Esophagus mucosa (tissue), 1 donor: ENCODE results near the gene AXIN2. TPM values are rescaled to one million over a fixed set of nuclear protein-coding genes. Genes with fewer than 3 reads are reported as not detected.
"Not testable (repeated sequence)": the region's sequence is repeated elsewhere in the genome, so short reads cannot be mapped to it uniquely, and the experiment has no call there.

ENCODE experiments used
- ATAC-seq: fragments of 200-7000 bp; cut with Tn5 transposase; one replicate; pipeline ENCODE4 v1.9.1; 2020
- total RNA-seq: library from RNA; stranded (reverse); gene quantifications from one replicate; pipeline ENCODE4 v1.2.4, GENCODE V29; 2023
- donor health status: DM: yes; HTN: yes; CAD: no.

The AXIN2 gene
- total RNA-seq, 1 donor from 2014 or later: 3.1 TPM

DNA sequence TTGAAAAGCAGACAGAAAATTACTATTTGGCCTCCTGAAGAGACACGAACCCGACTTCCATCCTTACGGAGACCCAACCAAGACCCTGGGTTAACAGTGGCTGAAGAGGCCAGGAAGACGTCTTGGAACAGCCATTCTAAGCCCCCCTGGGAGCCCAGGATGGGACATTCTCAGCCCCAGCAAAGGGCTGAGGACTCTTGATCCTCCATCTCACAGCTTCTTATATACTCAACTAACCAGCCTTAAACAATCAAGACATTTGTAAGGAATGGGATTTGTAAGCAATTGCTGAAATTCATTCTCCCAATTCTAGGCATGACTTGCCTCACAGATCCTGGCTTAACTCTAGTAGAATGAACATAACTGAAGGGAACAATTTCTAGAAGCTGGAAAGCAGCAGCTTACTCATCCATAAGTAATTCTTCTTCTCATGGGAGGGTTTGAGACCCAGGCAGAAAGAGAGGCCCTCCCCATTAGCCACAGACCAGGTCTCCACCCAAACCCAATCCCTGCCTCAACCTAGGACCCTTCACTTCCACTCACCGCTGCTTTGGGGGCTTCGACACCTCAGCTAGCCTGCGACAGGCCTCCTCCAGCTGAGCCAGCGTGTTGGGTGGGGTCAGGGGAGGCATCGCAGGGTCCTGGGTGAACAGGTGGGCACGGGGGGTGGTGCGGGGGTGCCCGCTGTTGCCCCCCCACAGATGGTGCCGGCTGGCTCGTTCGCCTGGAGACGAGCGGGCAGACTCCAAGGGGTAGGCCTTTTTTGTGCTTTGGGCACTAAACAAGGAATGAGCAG lies 25.5 kb downstream of the AXIN2 start:
- no peak for ATAC-seq

DNA sequence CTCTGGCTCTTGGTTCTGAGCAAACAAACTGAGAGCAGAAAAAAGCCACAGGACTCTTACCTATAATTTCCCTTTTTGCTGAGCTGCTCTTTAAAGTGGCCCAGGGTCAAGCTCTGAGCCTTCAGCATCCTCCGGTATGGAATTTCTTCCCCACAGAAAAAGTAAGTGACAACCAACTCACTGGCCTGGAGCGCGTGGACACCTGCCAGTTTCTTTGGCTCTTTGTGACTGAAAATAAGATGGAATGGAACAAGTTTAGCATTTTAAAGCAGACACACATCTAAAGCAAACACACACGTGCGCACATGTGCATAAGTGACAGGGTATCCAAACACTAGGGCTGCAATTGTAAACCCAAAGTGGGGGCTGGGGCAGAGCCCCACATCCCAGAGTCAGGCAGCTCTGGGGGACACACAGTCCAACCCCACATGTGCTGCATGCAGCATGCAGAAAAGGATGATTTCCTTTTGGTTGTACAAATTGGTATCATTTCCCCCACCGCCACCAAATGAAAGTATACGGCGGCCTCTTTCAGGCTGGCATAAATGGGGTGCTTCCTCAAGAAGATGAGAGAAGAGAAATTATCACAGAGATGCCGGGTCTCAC lies 27.5 kb downstream of the AXIN2 start:
- ATAC-seq: no peak

DNA sequence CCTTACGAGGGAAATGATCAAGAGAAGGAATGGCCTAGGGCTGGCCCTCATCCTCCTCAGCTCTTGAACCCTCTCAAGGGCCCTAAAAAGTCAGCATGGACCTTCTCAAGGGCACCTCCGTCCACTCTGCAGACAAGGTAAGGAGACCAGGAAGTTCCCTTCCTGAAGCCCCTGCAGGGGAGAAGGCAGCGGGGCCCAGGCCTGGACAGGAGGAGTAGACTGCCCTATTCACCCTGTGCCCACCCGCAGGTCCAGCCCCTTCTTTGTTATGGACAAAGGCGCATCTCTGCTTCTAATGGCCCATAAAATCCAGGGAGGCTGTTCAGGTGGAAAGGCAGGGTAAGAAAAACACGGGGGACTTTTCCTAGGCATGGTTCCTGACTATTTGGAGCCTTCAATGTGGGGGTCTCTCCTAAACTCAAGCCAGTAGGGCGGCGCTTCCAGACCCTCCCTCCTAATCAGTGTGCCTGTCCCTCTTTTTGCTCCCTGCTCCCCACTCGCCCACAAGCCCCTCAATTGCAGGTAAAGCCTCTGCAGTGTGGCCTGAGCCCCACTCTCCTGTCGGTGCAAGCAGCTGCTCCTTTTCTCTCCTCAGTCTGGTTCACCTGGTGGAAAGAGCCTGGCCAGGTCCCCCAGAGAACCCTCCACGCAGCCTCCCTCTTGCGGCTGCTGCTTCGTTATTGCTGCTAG lies 28.2 kb downstream of the AXIN2 start:
- ATAC-seq: no peak

DNA sequence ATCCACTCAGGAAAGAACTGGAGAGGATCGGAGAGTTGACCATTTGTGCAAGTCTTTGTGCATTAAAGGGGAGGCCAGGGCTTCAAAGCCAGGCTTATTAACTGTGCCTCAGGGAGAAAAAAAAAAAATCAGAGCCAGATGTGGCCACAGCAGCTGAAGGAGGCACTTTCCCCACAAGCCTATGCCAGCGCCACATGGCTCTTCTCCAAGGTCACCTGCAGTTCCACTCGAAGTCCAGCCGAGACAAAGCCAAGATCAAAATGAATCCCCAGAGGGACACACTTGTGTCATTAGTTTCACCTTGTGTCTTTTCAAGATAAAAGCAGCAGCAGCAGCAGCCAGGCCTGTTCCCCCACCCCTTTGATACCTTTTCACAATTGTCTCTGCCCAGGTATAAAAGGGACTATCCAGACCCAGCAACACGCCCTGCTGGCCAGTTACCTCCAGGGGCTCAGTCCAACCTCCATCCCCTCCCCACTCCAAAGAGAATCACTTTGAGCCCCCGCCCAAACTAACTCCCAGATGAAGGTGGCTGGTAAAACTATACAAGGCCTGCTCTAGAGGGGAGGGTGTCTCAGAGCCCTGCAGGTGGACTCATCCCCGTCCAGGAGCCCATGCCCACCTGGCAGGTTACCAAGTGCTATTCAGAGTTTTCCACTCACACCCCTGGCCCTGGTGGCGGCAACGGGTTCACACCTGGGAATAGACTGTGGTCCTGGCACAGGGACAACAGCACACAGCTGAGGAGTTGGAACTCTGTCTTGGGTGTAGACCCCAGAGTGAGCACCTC lies 29.2 kb downstream of the AXIN2 start:
- no peak for ATAC-seq

DNA sequence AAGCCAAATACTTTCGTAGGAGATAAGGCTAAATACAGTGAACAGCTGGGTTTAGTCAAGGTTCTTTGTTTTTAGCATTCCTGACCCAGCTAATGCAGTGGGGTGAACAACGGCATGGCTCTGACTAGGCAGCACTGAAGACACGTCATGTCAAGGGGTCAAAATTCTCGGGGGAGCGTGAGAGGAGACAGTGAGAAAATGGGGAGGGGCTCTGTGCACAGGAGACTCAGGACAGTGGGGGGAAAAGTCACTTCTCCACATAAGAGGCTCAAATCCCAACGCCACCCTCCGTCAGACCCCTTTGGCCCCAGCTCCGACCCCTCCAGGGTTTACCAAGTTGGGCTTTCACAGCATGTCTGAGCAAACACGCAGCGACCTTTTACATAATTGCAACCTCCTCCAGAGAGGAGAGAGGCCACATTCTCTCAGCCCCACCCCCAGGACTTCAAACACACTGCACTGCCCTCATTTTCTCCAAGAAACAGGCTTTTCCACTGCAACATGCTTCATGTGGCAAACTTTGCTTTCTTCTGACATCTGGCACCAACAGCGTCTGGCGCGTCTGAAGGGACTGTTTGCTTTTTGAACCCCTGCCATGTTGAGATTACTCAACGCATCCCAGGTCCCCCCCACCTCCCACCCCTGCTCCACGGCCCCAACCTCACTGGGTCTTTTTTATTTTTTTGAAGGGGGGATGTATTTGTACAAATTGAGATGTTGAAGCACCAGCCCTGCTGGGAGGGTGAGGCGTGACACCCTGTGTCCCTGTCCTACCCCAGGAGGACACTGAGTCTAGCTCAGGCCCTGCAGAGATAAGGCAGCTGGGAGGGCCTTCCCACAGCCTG lies 30.0 kb downstream of the AXIN2 start:
- ATAC-seq: peak; percentile 14

DNA sequence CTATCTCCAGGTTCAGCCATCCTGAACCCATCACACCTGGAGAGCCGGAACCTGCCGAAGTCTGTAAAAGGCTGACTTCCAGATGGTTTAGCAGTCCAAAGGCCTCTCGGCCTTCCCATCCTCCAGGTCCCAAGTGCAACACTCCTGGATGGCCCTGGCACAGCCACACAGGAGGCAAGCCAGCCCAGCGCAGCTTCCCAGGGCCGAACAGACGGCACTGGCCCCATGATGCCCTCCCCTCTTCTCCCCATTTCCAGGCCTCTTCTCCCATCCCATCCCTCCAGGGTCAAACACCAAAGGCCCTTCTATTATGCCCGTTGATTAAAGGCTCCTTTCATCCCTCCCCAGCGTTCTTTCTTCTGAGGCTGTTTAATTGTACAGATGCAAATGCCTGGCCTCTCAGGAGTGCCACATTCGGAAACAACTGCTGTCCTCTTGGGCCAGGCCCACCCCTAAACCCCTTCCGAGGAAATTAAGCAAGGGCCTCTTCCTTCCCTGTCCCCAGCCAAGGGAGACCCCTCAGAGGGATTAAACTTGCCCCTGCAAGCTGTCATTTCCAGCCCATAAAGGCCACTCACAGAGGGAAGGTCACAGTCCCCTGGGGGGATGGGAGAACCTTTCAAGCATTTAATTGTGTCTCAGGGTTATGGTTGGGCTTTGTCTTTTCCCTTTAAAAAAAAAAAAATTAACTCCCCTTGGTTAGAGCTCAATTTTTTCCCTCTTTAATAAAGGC lies 30.8 kb downstream of the AXIN2 start:
- ATAC-seq: no peak

DNA sequence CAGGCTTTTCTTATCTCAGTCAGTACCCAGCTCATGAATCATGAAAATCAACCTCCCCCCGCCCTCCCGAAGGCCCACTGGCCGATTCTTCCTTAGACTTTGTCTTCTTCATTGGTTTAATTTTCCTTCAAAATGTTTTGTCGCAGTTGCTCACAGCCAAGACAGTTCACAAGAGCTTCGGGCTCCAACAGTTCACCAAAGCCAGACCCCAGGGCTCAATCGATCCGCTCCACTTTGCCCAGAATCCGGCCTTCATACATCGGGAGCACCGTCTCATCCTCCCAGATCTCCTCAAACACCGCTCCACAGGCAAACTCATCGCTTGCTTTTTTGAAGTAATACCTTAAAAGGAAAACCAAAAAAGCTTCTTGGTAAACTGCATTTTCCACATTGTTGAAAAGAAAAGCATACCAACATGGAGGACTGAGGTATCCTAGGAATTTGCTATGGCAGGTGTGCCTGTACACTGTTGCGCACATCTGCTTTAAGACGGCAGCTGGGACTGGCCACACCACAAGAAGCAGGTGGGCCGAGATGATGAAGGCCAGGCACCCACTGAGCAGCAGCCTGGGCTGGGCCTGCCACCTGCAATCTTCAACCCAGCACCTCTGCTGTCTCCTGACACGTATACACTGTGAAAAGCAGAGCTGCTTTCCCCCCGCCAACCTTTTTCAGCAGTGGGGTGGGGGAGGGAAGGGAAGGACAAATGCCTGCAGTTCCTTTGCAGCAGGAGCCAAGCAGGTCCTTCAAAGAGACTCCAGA lies 31.5 kb downstream of the AXIN2 start:
- peak; percentile 16 for ATAC-seq

DNA sequence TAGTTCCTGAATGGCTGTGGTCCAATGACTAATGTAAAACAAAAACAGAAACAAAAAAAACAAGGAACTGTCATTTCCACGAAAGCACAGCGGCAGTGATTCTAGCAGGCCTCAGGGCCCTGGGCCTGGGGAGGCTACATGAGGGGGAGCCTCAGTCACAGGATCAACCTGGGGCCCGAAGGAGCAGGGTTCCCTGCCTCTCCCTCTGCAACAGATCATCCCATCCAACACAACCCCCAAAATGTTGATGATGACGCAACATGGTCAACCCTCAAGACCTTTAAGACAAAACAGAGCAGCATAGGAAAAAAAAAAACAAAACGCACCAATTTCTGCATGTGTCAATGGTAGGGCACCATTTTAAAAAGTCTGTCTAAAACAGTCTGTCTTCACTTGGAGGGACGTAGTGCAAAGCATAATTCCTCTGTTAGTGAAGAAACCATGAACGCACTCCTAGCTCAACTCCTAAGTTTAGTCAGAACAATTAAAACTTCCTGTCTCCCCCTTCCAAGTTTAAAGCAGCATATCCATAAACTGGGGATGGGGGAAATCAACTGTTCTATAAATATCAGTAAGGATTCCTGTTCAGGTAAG lies 32.3 kb downstream of the AXIN2 start:
- ATAC-seq: no peak

DNA sequence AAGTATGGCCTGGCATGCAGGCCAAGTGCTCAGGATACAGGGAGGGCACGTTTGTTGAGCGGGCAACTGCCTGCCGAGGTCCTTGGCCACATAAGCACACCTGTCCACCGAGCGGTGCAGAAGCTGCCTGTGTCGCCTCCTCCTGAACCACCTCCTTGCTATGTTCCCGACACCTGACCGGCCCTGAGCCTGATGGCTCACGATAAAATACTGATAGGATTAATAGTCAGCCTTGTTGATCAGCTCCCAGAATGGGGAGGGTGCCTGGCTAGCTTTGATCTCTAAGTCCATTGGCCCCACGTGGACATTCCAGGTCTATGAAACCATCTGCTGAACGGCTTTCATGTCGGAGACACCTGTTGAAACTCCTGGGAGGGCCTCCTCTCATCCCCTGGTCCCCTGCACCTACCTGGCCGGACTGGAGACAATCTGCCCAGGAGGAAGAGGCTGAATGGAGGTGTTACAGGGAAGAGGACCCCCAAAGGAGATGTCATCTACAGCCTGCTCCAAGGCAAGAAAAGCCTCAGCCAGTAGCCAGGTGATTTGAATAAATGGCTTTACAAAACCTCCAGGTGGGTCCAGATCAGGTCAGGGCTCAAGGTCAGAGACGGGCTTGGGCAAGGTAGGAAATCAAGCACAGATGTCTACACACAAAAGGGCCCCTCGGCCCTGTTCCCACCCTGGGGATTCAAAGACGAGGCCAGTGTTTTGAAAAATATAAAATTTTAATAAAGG lies 33.4 kb downstream of the AXIN2 start:
- no peak for ATAC-seq

DNA sequence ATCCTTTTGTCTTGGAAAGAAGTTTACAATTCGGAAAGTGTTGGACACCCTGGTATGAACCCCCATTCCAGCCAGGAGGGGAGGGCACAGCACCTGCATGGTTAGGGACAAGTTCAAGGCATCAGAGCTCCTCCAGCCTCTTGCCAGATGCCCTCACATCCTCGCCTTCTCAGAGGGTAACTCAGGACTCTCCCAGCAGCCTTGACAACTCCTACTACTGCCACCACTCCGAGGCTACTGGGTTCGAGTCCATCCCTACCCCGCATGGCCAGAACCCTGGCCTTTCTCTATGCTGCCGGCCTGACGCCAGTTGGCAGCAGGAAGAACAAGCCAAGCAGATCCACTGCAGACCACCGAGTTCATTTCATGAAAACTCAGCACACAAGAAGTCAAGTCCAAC lies 34.1 kb downstream of the AXIN2 start:
- ATAC-seq: no peak

DNA sequence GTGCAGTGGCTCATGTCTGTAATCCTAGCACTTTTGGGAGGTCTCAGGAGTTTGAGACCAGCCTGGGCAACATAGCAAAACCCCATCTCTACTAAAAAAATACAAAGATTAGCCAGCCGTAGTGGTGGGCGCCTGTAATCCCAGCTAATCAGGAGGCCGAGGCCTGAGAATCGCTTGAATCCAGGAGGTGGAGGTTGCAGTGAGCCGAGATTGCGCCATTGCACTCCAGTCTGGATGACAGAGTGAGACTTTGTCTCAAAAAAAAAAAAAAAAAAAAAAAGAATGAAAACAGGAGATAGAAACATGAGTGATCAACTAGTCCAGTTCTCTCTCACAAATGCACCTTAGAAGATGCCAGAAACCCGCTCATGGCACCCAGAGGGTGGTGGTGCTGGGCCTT lies 34.6 kb downstream of the AXIN2 start:
- not testable (repeated sequence) for ATAC-seq

DNA sequence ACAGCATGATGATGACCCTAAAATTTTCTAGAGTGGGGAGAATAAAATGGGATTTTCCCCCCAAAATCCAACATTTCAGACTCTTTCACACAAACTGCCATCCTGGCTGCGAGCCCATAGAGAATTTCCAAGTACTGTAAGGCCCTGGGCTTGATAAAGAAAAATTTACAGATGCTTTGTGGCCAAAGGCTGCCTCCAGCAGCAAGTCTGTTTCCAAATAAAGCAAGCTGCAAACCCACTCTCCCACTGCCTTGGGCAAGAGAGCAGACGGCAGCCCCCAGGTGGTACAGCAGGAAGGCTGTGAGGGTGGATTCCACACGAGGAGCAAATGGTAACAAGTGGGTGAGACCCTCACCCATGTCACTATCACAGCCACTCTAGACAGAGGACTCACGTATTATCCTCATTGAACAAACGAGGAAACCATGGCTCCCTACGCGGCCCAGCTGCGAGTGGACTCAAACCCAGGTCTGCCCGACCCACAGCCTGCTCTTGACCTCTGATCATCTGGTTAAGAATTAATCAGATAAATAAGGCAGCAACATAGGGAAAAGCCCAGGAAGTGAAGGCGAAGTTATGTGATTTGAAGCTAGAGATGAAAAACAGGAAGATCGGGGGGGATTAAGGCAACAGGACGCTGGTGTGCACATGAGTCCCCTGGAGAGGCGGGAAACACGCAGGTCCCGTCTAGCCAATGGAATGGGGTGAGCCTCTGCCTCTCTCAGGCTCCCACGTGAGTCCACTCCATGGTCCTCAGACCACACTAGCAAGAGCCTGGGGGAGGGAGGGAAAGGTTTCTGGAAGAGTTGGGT lies 37.4 kb downstream of the AXIN2 start:
- no peak for ATAC-seq

DNA sequence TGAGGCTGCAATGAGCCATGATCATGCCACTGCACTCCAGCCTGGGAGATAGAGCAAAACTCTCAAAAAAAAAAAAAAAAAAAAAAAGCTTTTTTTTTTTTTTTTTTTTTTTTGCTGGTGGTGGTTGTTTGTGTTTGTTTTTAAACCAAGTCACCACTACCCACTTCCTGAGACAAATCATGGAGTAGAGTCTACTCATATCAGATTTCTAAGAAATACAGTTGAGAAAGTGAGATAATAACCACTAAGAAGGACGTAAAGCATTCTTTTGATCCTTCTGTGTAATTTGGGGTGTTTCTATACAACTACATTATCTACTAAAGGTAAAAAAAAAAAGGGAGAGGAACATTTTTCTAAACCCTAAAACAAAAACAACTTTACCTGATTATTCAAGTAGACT lies 38.0 kb downstream of the AXIN2 start:
- no peak for ATAC-seq

DNA sequence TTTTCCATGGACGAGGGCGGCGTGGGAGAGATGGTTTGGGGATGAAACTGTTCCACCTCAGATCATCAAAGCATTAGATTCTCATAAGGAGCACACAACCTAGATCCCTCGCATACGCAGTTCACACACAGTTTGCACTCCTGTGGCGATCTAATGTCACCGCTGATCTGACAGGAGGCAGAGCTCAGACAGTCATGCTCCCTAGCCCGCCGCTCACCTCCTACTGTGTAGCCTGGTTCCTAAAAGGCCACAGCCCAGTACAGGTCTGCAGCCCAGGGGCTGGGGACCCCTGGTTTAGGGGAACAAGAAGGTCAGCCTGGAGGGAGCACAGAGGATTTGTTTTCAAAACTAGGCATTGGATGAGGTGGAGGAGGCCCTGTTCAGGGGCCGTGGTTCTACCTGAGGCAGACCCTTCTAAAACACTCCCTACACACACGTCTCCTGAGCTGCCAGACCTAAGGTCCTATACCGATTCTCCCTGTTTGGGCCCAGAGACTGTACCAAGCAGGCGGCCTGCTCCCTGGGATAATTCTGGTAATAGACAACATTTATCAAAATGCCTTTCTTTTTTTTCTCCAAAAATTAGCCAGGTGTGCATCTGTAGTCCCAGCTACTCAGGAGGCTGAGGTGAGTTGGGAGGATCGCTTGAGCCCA lies 38.6 kb downstream of the AXIN2 start:
- ATAC-seq: no peak

DNA sequence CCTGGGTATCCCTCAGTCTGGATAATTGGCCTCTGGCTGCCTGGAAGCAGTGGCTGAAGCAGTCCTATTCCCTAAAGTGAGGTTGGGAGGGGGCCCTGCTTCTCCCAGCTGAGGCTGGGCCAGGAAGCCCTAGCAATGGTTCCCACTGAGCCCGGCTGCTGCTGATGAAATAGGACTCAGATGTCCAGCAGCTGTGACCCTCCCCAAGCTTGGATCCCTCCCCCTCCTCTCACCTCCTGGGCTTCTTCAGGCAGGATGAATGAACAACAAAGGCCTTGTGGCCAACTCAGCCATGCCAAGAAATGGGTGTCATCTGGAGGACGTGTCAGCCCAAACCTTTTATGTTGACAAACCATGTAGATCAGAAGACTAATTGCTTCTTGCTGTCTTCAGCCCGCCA lies 42.0 kb downstream of the AXIN2 start:
- no peak for ATAC-seq

DNA sequence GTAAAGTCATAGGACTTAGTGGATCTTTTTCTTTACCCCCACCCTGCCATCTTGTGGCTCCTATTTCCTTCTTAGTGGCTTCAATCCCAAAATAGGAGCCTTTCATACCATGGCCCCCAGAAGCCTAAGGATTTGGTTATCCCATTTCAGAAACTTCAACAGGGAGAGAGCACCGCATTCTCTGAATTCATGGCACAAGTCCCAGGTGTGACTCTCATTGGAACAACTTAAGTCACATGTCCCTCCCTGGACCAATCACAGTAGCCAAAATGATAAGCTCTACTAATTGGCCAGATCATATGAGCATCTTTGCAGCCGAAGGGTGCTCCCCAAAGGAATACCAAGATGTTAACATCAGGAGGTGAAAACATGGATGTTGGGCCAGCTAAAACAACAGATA lies 43.2 kb downstream of the AXIN2 start:
- no peak for ATAC-seq

DNA sequence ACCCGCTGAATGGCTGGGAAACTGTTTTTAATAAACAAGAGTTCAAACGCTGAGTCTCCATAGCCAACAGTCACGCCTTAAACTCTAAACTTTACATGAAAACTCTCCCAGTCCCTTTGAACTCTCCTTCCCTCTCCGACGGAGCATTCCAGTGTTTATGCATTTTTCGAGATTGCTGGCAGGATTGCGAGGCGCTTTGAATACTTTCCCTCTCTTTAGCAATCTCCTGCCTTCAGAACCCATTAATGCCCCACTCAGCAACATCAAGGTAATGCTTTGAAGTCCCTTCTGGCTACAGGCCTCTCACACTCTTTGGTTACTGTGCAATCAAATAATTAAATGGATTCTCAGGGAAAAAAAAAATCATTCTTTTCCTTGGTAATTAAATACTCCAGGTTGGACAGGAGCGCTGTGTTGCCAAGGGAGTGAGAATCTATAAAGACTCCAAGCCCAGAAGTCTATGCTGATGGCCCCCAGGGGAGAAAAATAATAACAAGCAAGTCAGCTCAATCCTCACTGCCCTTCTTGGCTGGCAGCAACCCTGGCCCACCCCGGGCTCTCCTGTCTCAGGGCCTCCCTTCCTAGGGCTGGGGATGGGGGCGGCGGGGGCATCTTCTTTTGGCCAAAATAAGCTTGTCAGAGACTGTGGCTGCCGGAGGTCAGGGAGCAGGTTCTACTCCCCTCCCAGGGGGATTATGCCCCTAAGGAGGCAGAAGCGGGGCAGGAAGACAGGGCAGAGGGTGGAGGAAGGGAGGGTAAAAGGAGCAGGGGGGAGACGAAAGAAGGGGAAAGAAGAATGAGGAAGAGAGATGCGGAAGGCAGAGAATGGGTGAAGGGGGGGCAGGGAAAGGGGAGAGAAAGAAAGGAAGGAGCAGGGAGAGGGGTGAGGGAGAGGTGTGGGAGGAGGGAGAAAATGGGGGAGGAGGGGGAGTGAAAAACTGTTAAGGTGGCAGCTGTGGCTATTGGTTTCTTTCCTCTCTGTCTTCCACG lies 45.2 kb downstream of the AXIN2 start:
- ATAC-seq: no peak
